ENCODE data around the gene SLC22A23. TPM values are rescaled to one million over a fixed set of nuclear protein-coding genes. Genes with fewer than 3 reads are reported as not detected.

SLC22A23 gene
- total RNA-seq, 2 donors from 2014 or later: 85.7 to 89.5 TPM

DNA sequence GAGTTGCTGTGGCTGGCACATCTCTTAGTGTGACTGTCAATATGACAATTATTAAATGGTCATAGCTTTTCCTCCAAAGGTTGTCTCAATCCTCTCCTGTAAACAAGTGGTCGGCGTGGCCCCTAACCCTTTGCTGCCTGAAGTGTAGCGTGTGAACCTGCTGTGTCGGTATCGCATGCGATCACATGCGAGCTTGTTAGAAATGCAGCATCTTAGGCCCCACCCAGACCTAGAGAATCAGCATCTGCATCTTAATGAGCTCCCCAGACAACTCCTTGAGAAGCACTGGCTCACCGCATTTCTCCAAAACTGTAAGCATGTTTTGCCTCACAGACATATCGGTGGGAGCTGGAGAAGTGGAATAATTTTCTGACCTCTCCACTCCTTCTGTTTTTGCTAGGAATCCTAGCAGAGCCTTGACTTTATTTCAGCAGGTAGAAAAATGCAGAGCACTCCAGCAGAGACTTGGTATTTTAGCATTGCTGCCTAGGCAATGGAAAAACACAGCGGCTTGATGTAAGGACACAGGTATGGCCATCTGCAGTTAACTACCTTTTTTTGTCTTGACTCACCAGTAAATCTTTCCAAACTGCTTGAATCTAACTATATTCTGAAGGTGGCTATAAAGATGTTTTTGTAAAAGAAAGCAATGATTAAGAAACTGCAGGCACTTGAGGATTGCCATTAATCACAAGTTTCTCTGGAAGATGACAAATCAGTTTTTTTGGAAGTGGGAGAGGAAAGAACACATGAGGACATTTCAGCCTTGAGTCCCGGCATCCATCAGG, 130.5 kb downstream of the SLC22A23 start:
- no peak for DNase-seq
- TF ChIP-seq, protein P1, sequence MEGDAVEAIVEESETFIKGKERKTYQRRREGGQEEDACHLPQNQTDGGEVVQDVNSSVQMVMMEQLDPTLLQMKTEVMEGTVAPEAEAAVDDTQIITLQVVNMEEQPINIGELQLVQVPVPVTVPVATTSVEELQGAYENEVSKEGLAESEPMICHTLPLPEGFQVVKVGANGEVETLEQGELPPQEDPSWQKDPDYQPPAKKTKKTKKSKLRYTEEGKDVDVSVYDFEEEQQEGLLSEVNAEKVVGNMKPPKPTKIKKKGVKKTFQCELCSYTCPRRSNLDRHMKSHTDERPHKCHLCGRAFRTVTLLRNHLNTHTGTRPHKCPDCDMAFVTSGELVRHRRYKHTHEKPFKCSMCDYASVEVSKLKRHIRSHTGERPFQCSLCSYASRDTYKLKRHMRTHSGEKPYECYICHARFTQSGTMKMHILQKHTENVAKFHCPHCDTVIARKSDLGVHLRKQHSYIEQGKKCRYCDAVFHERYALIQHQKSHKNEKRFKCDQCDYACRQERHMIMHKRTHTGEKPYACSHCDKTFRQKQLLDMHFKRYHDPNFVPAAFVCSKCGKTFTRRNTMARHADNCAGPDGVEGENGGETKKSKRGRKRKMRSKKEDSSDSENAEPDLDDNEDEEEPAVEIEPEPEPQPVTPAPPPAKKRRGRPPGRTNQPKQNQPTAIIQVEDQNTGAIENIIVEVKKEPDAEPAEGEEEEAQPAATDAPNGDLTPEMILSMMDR (IDR thresholded peaks at IDR 0.05): no peak
- intact Hi-C loops (cut with DNase I): no loop called here
- no peaks in the 10 kb centered on the region for H3K36me3 ChIP-seq
- no peaks in the 10 kb centered on the region for H3K27me3 ChIP-seq
- no peak overlapping the region for H3K4me3 ChIP-seq
- H3K9ac ChIP-seq (ENCODE audit: low read depth in 2 of 2, low read length in 2 of 2): no peak overlapping the region
- no peaks in the 10 kb centered on the region for H3K9me3 ChIP-seq
- no peak overlapping the region for H3K27ac ChIP-seq
- no peaks in the 10 kb centered on the region for H3K4me1 ChIP-seq

DNA sequence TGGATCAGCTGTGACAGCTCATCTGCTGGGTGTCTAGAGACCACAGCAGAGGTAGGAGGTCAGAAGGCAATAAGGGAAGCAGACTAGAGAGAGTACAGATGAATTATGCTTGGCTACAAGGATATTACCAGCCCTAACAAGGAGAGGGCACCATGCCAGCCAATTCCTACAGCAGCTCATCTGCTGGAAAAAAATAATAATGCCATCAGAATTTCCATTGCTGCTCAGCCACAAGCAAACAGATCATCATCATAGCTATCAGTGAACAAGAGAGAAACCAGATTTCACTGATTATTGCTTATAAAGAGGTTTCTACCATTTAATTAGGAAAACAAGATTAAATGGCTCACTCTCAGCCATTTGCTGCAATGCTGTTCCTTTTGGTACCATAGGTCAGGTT, 131.6 kb downstream of the SLC22A23 start:
- Histone ChIP-seq H3K4me1 (no peaks in the 10 kb centered on the region), H3K9ac (ENCODE audit: low read depth in 2 of 2, low read length in 2 of 2) (no peak overlapping the region), H3K27ac (no peak overlapping the region), H3K36me3 (peaks cover 2% of the 10 kb centered on the region), H3K4me3 (no peak overlapping the region), H3K27me3 (no peaks in the 10 kb centered on the region), H3K9me3 (no peaks in the 10 kb centered on the region)
- intact Hi-C loops (cut with DNase I): no loop called here
- DNase-seq: no peak
- TF ChIP-seq, protein P1 (IDR thresholded peaks at IDR 0.05): no peak

DNA sequence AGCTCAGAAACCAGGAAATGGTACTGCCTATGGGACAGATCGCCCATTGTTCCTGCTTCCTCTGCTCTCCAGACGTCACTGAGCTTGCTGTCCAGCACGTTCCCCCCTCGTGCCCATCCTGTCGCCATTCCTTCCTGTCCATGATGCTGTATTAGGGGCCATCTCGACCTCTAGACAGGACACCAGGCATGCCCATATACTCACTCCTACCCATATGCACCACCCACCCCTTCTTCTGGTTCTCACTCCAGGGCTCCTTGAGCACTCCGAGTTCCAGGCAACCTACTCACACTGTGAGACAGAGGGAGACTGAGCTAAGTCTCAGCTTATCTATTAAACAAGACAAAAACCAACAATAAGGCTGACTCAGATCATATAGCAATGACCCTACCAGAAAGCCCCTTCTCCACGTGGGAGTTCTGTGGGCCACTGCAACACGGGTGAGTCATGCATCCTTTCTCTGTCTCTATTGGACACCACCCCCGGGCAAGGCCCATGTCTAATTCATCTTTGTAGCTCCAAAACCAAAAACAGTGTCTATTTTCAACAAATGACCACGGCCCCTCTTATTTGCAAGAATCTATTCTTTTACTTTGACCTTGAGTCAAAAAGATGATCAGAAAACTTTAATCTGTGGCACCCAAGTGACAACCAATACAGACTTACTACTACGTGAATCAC, 132.4 kb downstream of the SLC22A23 start:
- H3K9me3 ChIP-seq: no peaks in the 10 kb centered on the region
- no peak for DNase-seq
- no peak overlapping the region for H3K4me3 ChIP-seq
- peaks cover 6% of the 10 kb centered on the region for H3K36me3 ChIP-seq
- no peaks in the 10 kb centered on the region for H3K27me3 ChIP-seq
- intact Hi-C loops (cut with DNase I): no loop called here
- H3K27ac ChIP-seq: no peak overlapping the region
- H3K9ac ChIP-seq (ENCODE audit: low read depth in 2 of 2, low read length in 2 of 2): no peak overlapping the region
- H3K4me1 ChIP-seq: no peaks in the 10 kb centered on the region
- TF ChIP-seq, protein P1 (IDR thresholded peaks at IDR 0.05): no peak

DNA sequence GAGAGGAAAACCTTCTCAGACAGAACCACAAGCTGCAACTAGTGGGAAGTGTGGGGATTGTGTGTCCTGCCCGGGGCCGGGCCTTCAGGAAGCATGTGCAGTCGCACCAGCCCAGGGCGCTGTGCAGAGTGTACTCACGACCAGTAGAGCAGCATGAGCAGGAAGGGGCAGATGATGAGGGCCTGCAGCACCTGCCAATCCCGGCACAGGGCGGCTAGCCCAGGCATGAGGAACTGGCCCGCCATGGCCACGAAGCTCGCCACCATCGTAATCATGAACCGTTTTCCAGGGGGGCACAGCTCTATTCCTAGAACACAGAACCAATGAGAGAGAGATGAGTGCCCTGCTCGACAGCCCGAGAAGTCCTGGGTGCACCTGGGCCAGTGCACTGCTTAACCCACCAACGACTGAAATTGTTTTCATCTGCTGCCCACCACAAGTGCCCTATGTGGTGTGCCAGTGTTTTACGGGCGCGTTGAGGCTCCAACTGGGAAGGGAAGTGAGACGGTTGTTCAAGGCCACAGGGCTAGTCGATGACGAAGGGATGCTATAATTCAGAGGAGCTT, 133.1 kb downstream of the SLC22A23 start:
- Histone ChIP-seq H3K4me3 (no peak overlapping the region), H3K4me1 (no peaks in the 10 kb centered on the region), H3K9ac (ENCODE audit: low read depth in 2 of 2, low read length in 2 of 2) (no peak overlapping the region), H3K36me3 (peaks cover 6% of the 10 kb centered on the region), H3K27ac (no peak overlapping the region), H3K27me3 (no peaks in the 10 kb centered on the region), H3K9me3 (no peaks in the 10 kb centered on the region)
- DNase-seq: no peak
- TF ChIP-seq, protein P1 (IDR thresholded peaks at IDR 0.05): no peak
- intact Hi-C loops (cut with DNase I): no loop called here

DNA sequence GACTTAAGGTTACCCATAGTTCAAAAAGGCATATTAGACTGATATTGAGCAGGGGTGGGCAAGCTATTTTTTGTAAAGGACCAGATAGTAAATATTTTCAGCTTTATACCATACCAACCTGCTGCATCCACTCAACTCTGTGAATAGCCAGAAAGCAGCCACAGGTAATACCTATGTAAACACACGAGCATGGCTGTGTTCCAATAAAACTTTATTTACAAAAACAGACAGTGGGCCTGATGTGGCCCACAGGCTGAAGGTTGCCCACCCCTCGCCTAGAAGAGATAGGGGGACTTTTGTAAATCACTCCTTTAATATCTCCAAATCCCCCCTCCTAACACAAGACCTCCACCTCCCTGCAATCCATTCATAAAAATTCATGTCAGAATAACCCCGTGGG, 133.7 kb downstream of the SLC22A23 start:
- TF ChIP-seq, protein P1 (IDR thresholded peaks at IDR 0.05): no peak
- H3K27ac ChIP-seq: no peak overlapping the region
- H3K4me1 ChIP-seq: no peaks in the 10 kb centered on the region
- peaks cover 6% of the 10 kb centered on the region for H3K36me3 ChIP-seq
- intact Hi-C loops (cut with DNase I): no loop called here
- DNase-seq: no peak
- H3K9ac ChIP-seq (ENCODE audit: low read depth in 2 of 2, low read length in 2 of 2): no peak overlapping the region
- H3K4me3 ChIP-seq: no peak overlapping the region
- H3K9me3 ChIP-seq: no peaks in the 10 kb centered on the region
- H3K27me3 ChIP-seq: no peaks in the 10 kb centered on the region

All from colonic mucosa (tissue), 4 donors.